HEK293 (cell line): ENCODE data around the gene B9D1.

Source experiments
- CTCF ChIA-PET: fragments of 350-600 bp; formaldehyde crosslinking; extraction: SDS; loops from one replicate; lab custom pipeline; 2021; ENCODE audit warnings: antibody characterized with exemption; lab: Yijun Ruan, JAX
- POLR2A ChIA-PET: fragments of 300-600 bp; formaldehyde crosslinking; extraction: SDS; loops from one replicate; lab custom pipeline; 2020; ENCODE audit warnings: antibody characterized with exemption, inconsistent platforms; lab: Yijun Ruan, JAX
- H3K27ac ChIP-seq: fragments of 200-500 bp; sonication (Bioruptor generic); 2 replicates; pipeline ENCODE4 v1.5.1; 2014; ENCODE audit warnings: low read depth, low read length, control low read depth, inconsistent platforms; ENCODE audit errors: extremely low read depth
- H3K36me3 ChIP-seq, 2 experiments: fragments of 200-500 bp in 1 of 2; sonication (Bioruptor generic) in 1 of 2; 1 replicate in 1 of 2; 2 replicates in 1 of 2; pipeline ENCODE4 v1.5.1; 2014 to 2017; ENCODE audit warnings: inconsistent platforms in 2 of 2, low read length in 2 of 2; ENCODE audit not compliant: control insufficient read depth in 2 of 2, insufficient read depth in 1 of 2
- H3K4me1 ChIP-seq: fragments of 200-500 bp; sonication (Bioruptor generic); 2 replicates; pipeline ENCODE4 v1.5.1; 2014; ENCODE audit warnings: mild to moderate bottlenecking, low read length, inconsistent platforms; ENCODE audit not compliant: control insufficient read depth, insufficient read depth
- H3K4me3 ChIP-seq: 2 replicates; pipeline ENCODE4 v1.5.1; 2011; ENCODE audit warnings: low read depth, mild to moderate bottlenecking, control low read depth, low read length, moderate library complexity
- H3K9me3 ChIP-seq: fragments of 200-500 bp; sonication (Bioruptor generic); 2 replicates; pipeline ENCODE4 v1.5.1; 2014; ENCODE audit warnings: low read depth, low read length, inconsistent platforms; ENCODE audit not compliant: control insufficient read depth, insufficient read depth
- ATF2 ChIP-seq: fragments of 450-650 bp; formaldehyde crosslinking; IDR thresholded peaks from 2 replicates; pipeline ENCODE4 v1.5.1; 2016; ENCODE audit warnings: missing biosample characterization, missing genetic modification characterization, low read depth
- GLI2 ChIP-seq: fragments of 450-650 bp; formaldehyde crosslinking; IDR thresholded peaks from 2 replicates; pipeline ENCODE4; 2017; ENCODE audit warnings: missing biosample characterization, missing genetic modification characterization, low read depth, borderline replicate concordance
- GLI4 ChIP-seq: fragments of 450-650 bp; formaldehyde crosslinking; IDR thresholded peaks from 2 replicates; pipeline ENCODE4 v1.5.1; 2016; ENCODE audit warnings: missing biosample characterization, missing genetic modification characterization
- HIC1 ChIP-seq: fragments of 450-650 bp; formaldehyde crosslinking; IDR thresholded peaks from 2 replicates; pipeline ENCODE4 v1.5.1; 2016; ENCODE audit warnings: missing biosample characterization, missing genetic modification characterization
- MYNN ChIP-seq: fragments of 450-650 bp; formaldehyde crosslinking; IDR thresholded peaks from 2 replicates; pipeline ENCODE4 v1.5.1; 2016; ENCODE audit warnings: missing biosample characterization, missing genetic modification characterization, borderline replicate concordance
- SCRT2 ChIP-seq: fragments of 450-650 bp; formaldehyde crosslinking; IDR thresholded peaks from 2 replicates; pipeline ENCODE4 v1.5.1; 2016; ENCODE audit warnings: missing biosample characterization, missing genetic modification characterization
- TSHZ1 ChIP-seq: fragments of 450-650 bp; formaldehyde crosslinking; IDR thresholded peaks from 2 replicates; pipeline ENCODE4 v1.5.1; 2016; ENCODE audit warnings: missing biosample characterization, missing genetic modification characterization, borderline replicate concordance
- ZBTB26 ChIP-seq: fragments of 450-650 bp; formaldehyde crosslinking; optimal IDR thresholded peaks from 2 replicates; pipeline ENCODE3; 2016; ENCODE audit warnings: missing biosample characterization, mild to moderate bottlenecking, missing genetic modification characterization
- ZFP41 ChIP-seq: fragments of 450-650 bp; formaldehyde crosslinking; IDR thresholded peaks from 2 replicates; pipeline ENCODE4 v1.5.1; 2016; ENCODE audit warnings: missing biosample characterization, missing genetic modification characterization, borderline replicate concordance
- ZNF132 ChIP-seq: fragments of 450-650 bp; formaldehyde crosslinking; IDR thresholded peaks from 2 replicates; pipeline ENCODE4 v1.5.1; 2017; ENCODE audit warnings: missing biosample characterization, missing genetic modification characterization, borderline replicate concordance
- ZNF18 ChIP-seq: fragments of 450-650 bp; formaldehyde crosslinking; IDR thresholded peaks from 2 replicates; pipeline ENCODE4 v1.5.1; 2016; ENCODE audit warnings: missing biosample characterization, missing genetic modification characterization
- ZNF280C ChIP-seq: fragments of 450-650 bp; formaldehyde crosslinking; IDR thresholded peaks from 2 replicates; pipeline ENCODE4 v1.5.1; 2016; ENCODE audit warnings: missing biosample characterization, missing genetic modification characterization
- ZNF473 ChIP-seq: fragments of 450-650 bp; formaldehyde crosslinking; IDR thresholded peaks from 2 replicates; pipeline ENCODE4 v1.5.1; 2017; ENCODE audit warnings: missing biosample characterization, missing genetic modification characterization
- ZNF561 ChIP-seq: fragments of 450-650 bp; IDR thresholded peaks from 2 replicates; pipeline ENCODE4 v1.5.1; 2018; ENCODE audit warnings: missing biosample characterization, missing genetic modification characterization, borderline replicate concordance
- ZNF580 ChIP-seq: fragments of 450-650 bp; formaldehyde crosslinking; IDR thresholded peaks from 2 replicates; pipeline ENCODE4 v1.5.1; 2016; ENCODE audit warnings: missing biosample characterization, missing genetic modification characterization
- ZNF585B ChIP-seq: fragments of 450-650 bp; formaldehyde crosslinking; IDR thresholded peaks from 2 replicates; pipeline ENCODE4 v1.5.1; 2016; ENCODE audit warnings: missing biosample characterization, missing genetic modification characterization
- ZNF623 ChIP-seq: fragments of 450-650 bp; formaldehyde crosslinking; IDR thresholded peaks from 2 replicates; pipeline ENCODE4 v1.5.1; 2016; ENCODE audit warnings: missing biosample characterization, missing genetic modification characterization
- ZNF664 ChIP-seq: fragments of 450-650 bp; formaldehyde crosslinking; IDR thresholded peaks from 2 replicates; pipeline ENCODE4 v1.5.1; 2016; ENCODE audit warnings: missing biosample characterization, missing genetic modification characterization

Gene B9D1

GRCh38 chr17:19320876-19321275, 41.6 kb downstream of the B9D1 start (continued):
- no peak for TF ChIP-seq ZNF280C (tag by site-specific recombination)
- no peak for TF ChIP-seq MYNN (tag by site-specific recombination)
- TF ChIP-seq ZNF585B (tag by site-specific recombination): no peak
- TF ChIP-seq ZNF473 (tag by site-specific recombination): no peak
- TF ChIP-seq ZNF623: no peak
- TF ChIP-seq, all 188 proteins: peak for 0

- H3K27ac ChIP-seq: no peak overlapping the region
- CTCF ChIA-PET: interaction anchor here (0.6 to 1.7 kb wide), 4 partner anchors 14 to 171 kb away, joined by 3 to 7 read pairs (median 4); no protein-coding TSS in a partner anchor
- H3K4me3 ChIP-seq: no peak overlapping the region
- H3K36me3 ChIP-seq: peaks cover 0 to 14% of the 10 kb centered on the region in 2 experiments; a peak in 2 of 3 replicates
- H3K9me3 ChIP-seq: no peaks in the 10 kb centered on the region
- POLR2A ChIA-PET: no interaction called here
- TF ChIP-seq ZNF18 (tag by site-specific recombination) (no peak), ZNF580 (tag by site-specific recombination) (no peak), ZNF664 (tag by site-specific recombination) (no peak), ZFP41 (tag by site-specific recombination) (no peak), HIC1 (no peak), SCRT2 (no peak), GLI4 (tag by site-specific recombination) (no peak), ZBTB26 (no peak), ZNF561 (tag by site-specific recombination) (no peak), TSHZ1 (tag by site-specific recombination) (no peak), ZNF132 (tag by site-specific recombination) (no peak), ATF2 (no peak), GLI2 (no peak)
- TF ChIP-seq, all 188 proteins: peak for 0
- peaks cover 13% of the 10 kb centered on the region for H3K4me1 ChIP-seq
Observed at GRCh38 chr17:19319771-19320505, 42.6 kb downstream of the B9D1 start.
